ENCODE measurements around the gene PRR36.
"Not testable (repeated sequence)": the region's sequence is repeated elsewhere in the genome, so short reads cannot be mapped to it uniquely, and the experiment has no call there.

Gene PRR36

GRCh38 chr19:7859831-7860713 lies 14.1 kb downstream of the PRR36 start:
- DNase-seq (ENCODE audit: low read depth): no peak

GRCh38 chr19:7859087-7859486 lies 15.1 kb downstream of the PRR36 start:
- not testable (repeated sequence) for DNase-seq (ENCODE audit: low read depth)

GRCh38 chr19:7858109-7858770 lies 15.9 kb downstream of the PRR36 start:
- DNase-seq (ENCODE audit: low read depth): no peak

- no peak for DNase-seq (ENCODE audit: low read depth)
Measured at GRCh38 chr19:7857727-7858108, 16.5 kb downstream of the PRR36 start.

- DNase-seq (ENCODE audit: low read depth): no peak
Measured at GRCh38 chr19:7856679-7857663, 17.2 kb downstream of the PRR36 start.

- DNase-seq (ENCODE audit: low read depth): no peak
Measured at GRCh38 chr19:7856109-7856591, 18.0 kb downstream of the PRR36 start.

GRCh38 chr19:7855426-7856108 lies 18.6 kb downstream of the PRR36 start:
- no peak for DNase-seq (ENCODE audit: low read depth)

- DNase-seq (ENCODE audit: low read depth): no peak
Measured at GRCh38 chr19:7853770-7854128, 20.4 kb downstream of the PRR36 start.

GRCh38 chr19:7852851-7853769 lies 21.1 kb downstream of the PRR36 start:
- DNase-seq (ENCODE audit: low read depth): no peak

GRCh38 chr19:7851623-7852500 lies 22.3 kb downstream of the PRR36 start:
- no peak for DNase-seq (ENCODE audit: low read depth)

GRCh38 chr19:7850945-7851622 lies 23.1 kb downstream of the PRR36 start:
- no peak for DNase-seq (ENCODE audit: low read depth)

- no peak for DNase-seq (ENCODE audit: low read depth)
Measured at GRCh38 chr19:7850000-7850813, 24.0 kb downstream of the PRR36 start.

GRCh38 chr19:7849631-7849999 lies 24.6 kb downstream of the PRR36 start:
- no peak for DNase-seq (ENCODE audit: low read depth)

- DNase-seq (ENCODE audit: low read depth): no peak
Measured at GRCh38 chr19:7848779-7849457, 25.3 kb downstream of the PRR36 start.

- no peak for DNase-seq (ENCODE audit: low read depth)
Measured at GRCh38 chr19:7847664-7848063, 26.5 kb downstream of the PRR36 start.

- DNase-seq (ENCODE audit: low read depth): no peak
Measured at GRCh38 chr19:7846155-7846646, 28.0 kb downstream of the PRR36 start.

All from HS-5 (cell line).